SIG-M5 treated with dmso at 0.1 percent for 504 hours (cell line): Measurements from ENCODE around the gene RAC3.

Source experiments
- DNase-seq: peaks from one replicate; lab custom pipeline; 2025; ENCODE audit not compliant: unreplicated experiment; lab: John Stamatoyannopoulos, UW

The RAC3 gene

DNA sequence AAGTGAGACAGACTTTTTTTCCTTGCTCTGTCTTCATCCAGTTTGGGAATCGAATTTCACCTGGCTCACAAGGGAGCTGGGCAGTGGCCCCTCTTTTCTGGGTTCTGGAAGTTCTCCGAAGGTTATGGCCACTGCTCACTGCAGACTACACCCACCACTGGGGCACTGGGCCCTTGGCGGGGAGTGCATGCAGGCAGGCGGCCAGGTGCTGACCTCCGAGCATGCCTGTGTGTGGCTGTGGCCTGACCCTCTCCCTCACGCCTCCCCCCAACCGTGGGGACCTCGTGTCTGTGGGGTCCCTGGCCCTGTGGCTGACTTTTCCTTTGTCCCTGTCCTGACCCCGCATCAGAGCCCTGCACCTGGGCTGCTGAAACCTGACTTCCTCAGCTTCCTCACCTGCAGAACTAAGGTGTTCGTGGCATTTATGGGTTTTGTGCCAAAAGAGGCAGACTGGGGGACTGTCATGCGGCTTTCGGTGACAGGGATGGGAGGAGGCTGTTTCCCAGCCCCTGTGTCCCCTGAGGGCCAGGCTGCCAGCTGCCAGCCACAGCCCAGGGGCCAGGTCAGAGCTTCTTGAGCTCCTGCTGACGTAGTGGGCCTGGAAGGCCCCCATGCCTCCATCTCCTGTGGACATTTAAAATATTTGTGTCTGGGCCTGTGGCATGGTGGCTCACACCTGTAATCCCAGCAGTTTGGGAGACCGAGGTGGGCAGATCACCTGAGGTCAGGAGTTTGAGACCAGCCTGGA lies 32.6 kb upstream of the RAC3 start:
- DNase-seq, result no peak

DNA sequence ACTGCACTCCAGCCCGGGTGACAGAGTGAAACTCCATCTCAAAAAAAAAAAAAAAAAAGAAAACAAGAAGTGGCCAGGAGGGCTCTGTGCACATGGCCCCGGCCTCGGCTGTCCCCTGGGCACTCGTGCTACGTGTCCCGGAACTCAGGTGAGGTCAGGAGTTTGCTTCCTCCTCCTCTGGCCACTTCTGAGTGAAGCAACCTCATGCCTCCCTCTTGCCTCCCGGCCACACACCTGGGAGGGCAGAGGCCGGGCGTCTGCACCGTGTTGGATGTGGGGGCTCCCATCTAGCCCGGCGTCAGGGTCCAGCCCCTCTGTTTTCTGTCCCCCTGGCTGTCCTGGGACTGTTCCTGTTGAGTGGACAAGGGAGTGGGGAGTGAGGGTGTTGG lies 31.9 kb upstream of the RAC3 start:
- no peak for DNase-seq

DNA sequence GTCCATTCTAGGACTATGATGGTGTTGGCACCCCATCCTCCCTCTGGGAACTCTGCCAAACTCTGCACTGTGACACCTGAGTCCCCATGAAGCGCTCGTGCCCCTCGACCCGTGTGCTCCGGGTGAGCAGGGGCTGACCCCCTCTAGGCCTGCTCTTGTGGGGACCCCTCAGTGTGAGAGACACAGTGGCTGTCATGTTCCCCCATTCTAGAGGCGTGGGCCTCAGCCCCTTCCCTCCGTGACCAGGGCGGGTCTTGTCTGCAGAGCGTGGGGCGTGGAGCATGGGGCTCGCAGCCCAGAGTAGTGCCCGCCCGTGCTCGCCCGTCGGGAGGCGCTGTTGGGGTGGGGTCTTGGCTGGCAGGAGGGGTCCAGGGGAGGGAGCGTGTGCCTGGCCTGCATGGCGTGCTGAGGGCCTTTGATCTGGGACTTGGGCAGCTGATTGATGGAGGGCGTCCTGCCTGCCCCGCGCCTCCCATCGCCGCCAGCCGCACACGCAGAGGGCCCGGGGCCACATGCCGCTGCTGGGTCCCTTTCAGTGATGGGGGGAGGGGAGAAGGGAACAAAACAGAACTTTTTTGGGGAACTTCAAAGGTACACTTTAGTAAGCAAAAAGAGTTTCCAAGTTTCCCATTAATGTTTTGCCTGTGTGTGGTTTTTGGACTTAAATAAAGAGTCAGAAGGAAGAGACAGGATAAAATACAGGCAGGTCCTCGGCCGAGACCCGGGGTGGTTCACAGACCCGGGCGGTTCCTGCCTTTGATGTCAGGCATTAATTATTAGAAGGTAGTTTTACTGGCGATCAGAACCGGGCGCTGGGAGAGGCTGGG lies 31.3 kb upstream of the RAC3 start:
- DNase-seq, result no peak

DNA sequence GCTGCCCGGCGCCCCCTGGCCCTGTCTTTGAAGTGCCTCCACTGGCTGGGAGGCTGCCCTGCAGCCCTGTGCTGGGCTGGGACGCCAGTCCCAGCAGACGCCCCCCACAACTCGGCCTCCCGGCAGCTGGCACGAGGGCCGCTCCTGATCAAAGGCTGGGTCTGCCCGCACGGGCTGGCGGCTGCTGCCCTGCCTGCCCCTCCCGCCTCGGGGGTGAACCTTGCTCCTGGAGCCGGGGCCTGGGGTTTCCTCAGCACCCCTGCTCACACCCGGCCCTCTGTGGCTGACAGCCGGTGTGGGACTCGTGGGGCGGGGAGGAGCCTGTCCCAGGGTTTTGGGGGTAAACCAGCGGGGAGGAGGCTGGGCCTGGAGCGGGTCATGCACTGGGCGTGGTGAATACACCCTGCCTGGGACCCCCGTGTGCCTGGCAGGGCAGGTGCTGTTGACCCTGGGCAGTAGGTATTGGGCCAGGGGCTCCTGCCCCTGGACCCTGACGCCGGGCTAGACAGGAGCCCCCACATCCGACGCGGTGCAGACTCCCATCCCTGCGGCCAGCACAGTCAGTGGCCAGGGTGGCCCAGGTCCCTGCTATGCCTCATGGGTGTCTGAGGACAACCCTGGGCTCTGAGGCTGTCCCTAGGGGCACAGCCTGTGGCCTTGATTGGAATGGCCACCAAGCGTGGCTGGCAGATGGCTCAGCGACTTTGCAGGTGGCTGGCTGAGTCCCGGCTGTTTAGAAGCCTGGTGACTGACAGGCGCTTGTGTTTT lies 30.5 kb upstream of the RAC3 start:
- DNase-seq, result no peak

DNA sequence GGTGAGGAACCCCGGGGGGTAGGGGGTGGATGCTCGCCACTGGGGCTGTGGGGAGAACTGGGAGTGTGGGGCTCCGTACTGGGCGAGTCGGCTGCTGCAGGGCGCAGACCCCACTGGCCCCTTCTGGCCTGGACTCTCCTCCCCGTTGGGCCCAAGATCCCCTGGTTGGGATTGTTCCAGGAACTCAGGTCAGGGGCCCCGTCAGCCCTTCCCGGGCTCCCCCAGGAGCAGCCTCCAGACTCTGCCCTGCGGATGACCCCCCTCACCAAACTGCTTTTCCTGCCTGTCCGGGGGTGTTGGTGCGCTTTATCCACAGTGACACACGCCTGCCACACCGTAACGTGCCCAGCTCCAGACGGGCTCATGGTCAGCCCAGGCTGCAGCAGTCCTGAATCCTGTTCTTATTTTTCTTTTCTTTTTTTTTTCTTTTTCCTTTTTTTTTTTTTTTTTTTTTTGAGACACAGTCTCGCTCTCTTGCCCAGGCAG lies 29.9 kb upstream of the RAC3 start:
- DNase-seq, result no peak

DNA sequence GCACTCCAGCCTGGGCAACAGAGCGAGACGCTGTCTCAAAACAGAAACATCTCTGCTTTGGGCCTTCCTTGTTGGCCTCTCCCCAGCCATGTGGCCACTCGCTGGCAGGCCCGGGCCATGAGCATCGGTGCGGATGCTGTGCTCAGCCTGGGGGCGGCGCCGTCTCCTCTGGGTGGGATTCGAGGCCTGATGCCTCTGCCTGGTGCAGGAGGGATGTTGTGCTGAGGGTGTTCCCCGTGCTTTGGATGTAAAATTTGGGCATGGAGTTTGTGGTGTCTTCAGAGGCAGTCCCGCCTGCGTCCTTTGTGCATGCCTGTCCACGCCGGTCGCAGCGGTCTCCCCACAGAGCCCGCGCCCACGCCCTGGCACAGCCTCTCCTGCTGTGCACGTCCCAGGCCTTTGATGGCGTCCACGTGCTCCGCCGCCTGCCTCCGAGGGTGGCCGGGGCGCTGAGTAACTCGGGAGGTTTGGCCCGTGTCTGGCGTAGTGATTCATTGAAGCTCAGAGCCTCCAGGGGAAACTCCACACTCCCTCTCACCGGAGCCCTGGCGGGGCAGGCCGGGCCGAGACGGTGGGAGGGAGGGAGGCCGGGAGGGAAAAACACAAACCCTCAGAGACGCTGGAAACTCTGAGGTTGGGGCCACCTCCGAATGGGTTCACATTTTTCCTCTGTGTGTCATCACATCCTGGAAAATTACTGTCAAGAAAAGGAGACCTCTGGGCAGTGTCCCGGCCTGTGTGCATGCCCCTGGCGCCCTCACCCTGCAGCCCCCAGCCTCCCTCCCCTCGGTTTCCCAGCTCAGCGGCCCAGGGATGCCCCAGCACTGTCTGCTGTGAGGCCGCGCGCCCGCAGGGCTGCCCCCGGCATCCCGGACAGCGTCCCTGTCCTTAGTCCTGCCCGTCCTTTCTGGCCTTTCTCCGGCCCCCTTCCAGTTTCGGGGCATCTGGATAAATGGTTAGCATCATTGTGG lies 27.8 kb upstream of the RAC3 start:
- no peak for DNase-seq

DNA sequence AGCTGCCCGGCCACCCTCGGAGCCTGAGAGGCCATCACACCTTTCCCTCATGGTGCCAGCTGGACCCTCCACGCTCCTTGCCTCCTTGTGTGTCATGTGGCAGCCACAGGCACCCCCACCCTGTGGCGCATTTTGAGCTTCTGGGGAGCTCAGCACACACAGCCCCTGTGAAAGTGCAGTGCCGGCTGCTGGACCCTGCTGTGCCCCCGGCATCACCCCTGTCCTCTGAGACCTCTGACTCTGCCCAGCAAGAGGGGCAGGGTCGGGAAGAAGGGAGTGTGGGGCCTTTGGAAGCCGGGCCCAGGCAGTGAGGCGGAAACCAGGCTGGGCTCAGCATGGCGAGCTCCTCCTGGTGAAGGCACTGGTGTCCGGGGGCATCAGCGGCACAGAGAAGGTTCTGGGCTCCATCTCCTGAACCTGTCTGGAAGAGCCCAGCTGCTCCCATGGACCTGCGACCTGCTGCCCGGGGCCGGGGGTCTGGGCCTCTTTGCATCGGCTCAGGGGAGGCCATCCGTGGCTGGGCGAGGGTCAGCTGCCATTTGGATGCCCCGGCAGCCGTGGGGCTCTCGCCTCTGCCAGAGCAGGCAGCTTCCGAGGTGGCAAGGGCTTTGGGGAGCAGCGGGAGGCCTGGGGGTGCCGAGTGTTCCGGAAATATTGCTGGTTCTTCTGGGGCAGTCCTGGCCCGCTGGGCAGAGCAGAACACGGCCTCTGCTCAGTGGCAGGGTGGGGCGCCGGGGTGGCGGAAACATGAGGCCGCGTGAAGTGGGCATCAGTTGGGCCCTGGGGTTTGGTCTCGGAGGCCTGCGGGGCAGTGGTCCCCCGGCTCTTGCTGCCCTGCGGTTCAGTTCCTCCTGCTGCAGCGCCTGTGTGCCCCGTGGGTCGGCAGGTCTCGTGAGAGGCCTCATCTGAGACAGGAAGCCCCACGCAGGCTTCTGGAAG lies 26.7 kb upstream of the RAC3 start:
- no peak for DNase-seq

DNA sequence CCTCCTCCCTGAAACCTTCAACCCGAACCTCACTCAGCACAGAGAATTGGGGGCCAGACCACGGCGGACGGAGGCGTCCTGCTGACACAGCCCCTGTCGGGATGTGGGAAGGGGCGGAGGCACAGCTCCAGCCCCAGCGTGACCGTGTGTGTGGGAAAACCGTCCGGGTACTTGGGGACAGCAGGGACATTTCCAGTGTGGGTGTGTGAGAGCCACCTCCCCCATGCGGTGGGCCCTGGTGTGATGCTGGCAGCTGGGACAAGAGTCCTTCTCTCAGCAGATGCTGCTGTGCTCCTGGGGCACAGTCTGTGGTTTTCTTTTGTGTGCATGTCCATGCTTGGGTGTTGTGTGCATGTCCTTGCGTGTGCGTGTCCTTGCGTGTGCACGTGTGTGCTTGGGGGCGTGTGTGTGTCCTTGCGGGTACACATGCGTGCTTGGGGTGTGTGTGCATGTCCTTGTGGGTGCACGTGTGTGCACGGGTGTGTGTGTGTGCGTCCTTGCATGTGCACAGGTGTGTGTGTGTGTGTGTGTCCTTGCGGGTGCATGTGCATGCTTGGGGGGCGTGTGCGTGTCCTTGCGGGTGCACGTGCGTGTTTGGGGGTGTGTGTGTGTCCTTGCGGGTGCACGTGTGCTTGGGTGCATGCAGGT lies 25.7 kb upstream of the RAC3 start:
- no peak for DNase-seq

DNA sequence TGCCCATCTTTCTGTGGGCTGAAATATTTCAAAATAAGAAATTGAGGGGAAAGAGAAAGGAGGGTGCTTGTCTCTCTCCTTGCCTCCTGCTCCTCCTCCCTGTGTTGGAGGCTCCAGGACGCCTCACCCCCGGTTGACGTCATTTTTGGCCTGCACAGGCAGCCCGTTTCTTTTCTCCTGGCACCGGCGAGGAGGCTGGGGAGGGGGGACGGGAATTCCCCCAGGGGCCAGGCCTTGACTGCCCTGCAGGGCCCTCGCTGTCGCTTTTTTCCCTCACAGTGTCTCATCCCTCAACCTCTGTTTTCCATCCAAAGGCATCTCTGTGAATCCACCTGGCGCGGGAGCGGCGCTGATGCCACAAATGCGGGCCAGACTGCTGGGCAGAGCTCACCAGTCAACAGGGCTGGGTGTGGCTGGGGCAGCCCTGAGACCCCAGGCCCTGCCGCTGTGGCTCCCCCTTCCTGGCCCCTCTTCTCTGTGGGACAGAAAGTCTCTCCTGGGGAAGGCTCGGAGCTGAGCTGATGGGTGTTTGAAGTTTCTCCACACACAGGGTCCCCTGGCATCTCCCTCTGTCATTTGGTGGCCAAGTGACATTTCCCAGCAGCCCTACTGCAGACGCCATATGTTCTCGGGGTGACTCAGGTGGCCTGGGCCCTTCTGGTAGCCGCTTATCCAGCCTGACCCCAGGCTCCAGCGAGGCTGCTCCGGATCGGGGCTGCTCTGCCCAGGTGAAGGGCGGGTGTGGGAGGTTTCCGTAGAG lies 24.8 kb upstream of the RAC3 start:
- no peak for DNase-seq

DNA sequence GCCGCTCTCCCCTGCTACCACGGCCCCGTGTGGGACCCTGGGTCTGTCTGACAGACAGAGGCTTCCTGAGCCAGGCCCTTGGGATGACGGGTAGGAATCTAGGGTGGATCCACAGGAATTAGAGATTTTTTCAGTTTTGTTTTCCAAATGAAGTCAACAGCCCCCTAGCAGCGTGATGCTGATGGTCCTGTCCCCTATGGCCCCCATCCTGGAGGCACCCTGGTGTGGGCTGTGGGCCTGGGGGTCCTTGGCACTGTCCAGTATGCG lies 24.3 kb upstream of the RAC3 start:
- DNase-seq, result no peak

DNA sequence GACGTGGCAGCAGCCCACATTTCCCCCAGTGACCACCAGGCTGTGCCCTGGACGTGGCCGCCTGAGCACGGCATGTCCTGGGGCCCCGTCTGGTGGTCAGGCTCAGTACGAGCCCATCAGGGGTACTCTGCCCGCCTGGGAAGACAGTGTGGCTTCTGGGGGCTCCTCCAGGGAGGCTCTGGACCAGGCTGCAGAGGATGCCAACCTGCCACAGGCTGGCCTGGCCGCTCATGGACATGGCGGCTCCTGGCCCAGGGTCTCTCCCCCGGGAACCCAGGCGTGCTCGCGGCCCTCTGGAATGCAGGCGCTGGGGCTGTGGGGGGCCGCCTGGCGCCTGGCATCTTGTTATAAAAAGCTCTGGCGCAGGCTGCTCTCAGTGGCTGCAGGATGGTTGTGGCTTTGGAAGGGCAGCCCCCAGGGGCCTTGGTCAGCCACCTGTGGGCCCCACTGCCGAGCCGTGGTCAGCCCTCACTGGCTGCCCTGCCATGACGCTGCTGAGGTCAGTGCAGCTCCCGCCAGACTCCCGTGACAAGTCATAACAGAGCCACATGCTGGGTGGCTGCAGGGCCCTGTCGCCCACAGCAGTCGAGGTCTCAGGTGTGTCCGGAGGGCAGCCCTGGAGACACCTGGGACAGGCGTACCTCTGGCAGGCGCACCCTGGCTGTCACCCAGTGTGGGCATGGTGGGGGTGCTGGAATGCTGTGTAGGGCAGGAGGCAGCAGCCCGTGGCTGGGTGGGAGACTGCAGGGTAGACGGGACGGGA lies 23.8 kb upstream of the RAC3 start:
- no peak for DNase-seq

DNA sequence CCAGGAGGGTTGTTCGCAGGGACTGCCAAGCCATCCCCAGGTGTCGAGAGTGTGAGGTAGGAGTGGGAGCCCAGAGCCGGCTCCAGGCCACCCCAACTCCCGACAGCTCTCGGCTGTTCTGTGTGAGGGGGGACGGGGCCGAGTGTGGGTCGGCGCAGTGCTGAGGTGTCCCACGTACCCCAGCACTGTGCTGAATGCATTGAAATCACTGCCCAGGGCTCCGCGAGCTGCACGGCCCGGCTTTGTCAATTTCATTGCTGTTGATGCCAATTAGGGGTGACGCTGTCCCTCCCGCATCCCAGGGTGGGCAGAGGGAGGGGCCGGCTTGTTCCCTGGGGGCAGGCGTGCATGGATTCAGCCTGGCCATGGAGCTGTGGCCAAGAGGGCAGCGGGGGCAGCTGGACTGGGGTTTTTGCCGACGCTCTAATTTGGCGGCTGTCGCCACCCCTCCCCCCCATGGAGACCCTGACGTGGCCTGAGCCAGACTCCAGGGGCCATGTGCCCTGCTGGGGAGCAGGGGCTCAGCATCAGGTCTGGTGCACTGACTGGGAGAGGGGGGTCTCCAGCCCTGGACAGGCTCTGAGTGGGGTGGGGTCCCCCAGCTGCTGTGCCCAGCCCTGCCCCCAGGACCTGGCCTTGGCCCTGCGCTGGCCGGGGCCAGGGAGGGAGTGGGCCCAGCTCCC lies 23.1 kb upstream of the RAC3 start:
- DNase-seq, result no peak

DNA sequence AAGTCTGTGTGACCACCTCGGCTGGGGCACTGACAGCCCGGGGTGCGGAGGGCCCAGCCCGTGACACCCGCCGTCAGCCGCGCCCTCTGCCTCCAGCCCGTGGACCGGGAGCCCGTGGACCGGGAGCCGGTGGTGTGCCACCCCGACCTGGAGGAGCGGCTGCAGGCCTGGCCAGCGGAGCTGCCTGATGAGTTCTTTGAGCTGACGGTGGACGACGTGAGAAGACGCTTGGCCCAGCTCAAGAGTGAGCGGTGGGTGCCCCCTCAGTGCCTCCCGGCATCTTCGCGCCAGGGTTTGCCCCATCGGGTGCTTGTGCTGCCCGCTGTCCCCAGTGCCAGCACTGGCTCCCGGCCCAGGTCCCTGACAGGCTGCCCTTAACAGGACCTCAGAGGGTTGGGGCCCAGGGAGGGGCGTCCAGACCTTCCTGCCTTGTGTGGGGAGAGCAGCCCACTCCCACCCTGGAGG lies 22.5 kb upstream of the RAC3 start:
- no peak for DNase-seq

DNA sequence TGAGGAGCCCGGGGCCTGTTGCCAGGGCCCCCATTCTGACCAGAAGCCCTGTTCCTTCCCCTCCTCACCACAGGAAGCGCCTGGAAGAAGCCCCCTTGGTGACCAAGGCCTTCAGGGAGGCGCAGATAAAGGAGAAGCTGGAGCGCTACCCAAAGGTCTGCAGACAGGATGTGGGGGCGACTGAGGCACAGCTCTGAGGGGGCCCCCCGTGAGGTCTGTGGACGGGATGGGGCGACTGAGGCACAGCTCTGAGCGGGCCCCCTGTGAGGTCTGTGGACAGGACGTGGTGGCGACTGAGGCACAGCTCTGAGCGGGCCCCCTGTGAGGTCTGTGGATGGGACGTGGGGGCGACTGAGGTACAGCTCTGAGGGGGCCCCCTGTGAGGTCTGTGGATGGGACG lies 22.1 kb upstream of the RAC3 start:
- no peak for DNase-seq

DNA sequence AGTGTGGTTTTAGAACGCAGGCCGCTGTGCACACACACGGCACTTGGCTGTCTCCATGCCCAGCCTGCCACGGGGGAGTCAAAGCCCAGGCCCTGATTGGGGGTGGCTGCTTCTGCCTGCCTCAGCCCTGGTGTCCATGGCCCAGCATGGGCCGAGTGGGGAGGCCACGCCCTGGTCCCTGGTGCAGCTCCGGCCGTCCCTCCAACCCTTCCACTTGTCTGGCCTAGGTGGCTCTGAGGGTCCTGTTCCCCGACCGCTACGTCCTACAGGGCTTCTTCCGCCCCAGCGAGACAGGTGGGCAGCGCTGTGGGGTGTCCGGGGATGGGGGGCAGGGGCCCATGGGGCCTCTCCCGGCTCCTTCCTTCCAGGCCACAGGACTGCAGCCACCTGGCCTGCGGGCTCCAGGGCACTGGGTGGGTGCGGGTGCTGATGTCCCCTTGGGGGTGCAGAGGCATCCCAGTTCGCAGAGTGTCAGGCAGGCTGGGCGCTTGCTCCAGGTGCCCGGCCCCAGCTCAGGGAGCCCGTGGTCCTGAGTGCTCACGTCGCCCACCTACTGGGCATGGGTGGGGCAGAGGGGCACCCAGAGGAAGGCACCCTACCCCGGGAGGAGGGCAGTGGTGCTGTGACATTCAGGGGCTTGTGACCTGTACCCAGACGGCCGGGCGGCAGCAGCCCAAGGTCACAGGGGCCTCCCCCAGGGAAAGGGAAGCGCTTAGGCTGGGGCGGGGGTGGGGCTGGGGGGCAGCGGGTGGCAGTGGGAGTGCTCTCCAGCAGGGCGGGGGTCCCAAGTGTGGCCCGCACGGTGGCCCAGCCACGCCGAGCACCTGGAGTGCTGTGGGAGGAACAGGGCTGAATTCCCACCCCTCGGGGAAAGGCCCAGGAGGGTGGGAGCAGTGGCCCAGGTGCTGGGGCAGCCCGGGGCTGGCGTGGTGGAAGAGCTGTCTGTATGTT lies 20.6 kb upstream of the RAC3 start:
- no peak for DNase-seq

DNA sequence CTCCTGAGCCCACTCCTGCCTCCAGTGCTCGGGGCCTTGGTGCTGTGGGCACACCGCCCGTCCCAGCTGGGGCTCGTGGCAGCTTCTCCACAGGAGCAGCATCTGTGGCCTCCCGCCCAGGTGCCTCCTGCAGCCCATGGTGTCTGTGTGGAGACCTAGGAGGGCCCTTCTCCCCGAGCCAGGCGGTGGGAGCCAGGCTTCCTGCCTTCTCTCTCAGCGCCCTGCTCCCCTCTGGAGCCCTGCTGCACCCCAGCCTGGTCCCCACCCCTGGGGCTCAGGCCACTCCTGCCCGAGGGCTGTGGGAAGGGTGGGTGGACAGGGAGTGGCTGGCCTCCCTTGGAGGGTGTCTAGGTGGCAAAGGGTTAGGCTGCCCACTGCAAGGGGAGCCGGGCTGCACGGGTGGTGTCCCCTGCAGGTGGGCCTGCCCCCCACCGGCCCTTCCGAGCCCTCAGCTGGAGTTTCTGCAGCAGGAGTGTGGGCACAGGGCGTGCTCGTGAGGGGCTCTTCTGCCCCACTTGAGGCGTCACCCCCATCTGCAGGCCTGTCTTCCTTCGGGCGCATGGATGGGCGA lies 19.8 kb upstream of the RAC3 start:
- no peak for DNase-seq
